Measurements from ENCODE around the gene SLF2. TPM values are rescaled to one million over a fixed set of nuclear protein-coding genes. Genes with fewer than 3 reads are reported as not detected.

SLF2 gene
- total and polyA plus RNA-seq, 2 of the 13 experiments (the other 11 are each of a cell fraction or from before 2014, with no cell fraction given), result 12.2 to 48.1 TPM

GRCh38 chr10:100970914-100971811 lies 58.4 kb downstream of the SLF2 start (continued):
- TF ChIP-seq, protein P1, sequence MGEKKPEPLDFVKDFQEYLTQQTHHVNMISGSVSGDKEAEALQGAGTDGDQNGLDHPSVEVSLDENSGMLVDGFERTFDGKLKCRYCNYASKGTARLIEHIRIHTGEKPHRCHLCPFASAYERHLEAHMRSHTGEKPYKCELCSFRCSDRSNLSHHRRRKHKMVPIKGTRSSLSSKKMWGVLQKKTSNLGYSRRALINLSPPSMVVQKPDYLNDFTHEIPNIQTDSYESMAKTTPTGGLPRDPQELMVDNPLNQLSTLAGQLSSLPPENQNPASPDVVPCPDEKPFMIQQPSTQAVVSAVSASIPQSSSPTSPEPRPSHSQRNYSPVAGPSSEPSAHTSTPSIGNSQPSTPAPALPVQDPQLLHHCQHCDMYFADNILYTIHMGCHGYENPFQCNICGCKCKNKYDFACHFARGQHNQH (CRISPR knock-in tag; IDR thresholded peaks at IDR 0.05), result peak; percentile 88
- TF ChIP-seq ASH2L (IDR thresholded peaks at IDR 0.05; ENCODE audit: insufficient read length, low read depth, low read length) (peak; percentile 68), ZNF549 (CRISPR knock-in tag; IDR thresholded peaks at IDR 0.05) (no peak), MLXIP (CRISPR knock-in tag; IDR thresholded peaks at IDR 0.05; ENCODE audit: borderline replicate concordance) (no peak), PPARG (CRISPR knock-in tag; conservative IDR thresholded peaks at IDR 0.05) (peak; percentile 94), RARA (CRISPR knock-in tag; IDR thresholded peaks at IDR 0.05) (peak; percentile 99), ZNF331 (CRISPR knock-in tag; IDR thresholded peaks at IDR 0.05) (peak; percentile 71), ZNF207 (IDR thresholded peaks at IDR 0.05; ENCODE audit: borderline replicate concordance) (no peak), FOXK1 (CRISPR knock-in tag; IDR thresholded peaks at IDR 0.05; ENCODE audit: borderline replicate concordance, low read depth) (peak; percentile 94; the same call in 1 of the 2 replicates), ZNF672 (CRISPR knock-in tag; IDR thresholded peaks at IDR 0.05) (no peak), ZNF547 (CRISPR knock-in tag; IDR thresholded peaks at IDR 0.05) (no peak; the same call in 1 of the 2 replicates), ZFAT (CRISPR knock-in tag; conservative IDR thresholded peaks at IDR 0.05) (no peak), DBP (CRISPR knock-in tag; IDR thresholded peaks at IDR 0.05; ENCODE audit: not compliant biosample characterization) (no peak), HDAC2 (CRISPR knock-in tag; IDR thresholded peaks at IDR 0.05) (peak; percentile 95)
- TF ChIP-seq, protein P2, sequence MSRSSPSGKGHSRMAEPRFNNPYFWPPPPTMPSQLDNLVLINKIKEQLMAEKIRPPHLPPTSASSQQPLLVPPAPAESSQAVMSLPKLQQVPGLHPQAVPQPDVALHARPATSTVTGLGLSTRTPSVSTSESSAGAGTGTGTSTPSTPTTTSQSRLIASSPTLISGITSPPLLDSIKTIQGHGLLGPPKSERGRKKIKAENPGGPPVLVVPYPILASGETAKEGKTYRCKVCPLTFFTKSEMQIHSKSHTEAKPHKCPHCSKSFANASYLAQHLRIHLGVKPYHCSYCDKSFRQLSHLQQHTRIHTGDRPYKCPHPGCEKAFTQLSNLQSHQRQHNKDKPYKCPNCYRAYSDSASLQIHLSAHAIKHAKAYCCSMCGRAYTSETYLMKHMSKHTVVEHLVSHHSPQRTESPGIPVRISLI (CRISPR knock-in tag; IDR thresholded peaks at IDR 0.05; ENCODE audit: borderline replicate concordance), result no peak
- TF ChIP-seq, protein P3, sequence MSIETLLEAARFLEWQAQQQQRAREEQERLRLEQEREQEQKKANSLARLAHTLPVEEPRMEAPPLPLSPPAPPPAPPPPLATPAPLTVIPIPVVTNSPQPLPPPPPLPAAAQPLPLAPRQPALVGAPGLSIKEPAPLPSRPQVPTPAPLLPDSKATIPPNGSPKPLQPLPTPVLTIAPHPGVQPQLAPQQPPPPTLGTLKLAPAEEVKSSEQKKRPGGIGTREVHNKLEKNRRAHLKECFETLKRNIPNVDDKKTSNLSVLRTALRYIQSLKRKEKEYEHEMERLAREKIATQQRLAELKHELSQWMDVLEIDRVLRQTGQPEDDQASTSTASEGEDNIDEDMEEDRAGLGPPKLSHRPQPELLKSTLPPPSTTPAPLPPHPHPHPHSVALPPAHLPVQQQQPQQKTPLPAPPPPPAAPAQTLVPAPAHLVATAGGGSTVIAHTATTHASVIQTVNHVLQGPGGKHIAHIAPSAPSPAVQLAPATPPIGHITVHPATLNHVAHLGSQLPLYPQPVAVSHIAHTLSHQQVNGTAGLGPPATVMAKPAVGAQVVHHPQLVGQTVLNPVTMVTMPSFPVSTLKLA (IDR thresholded peaks at IDR 0.05), result peak; percentile 91

Measured in HepG2 (cell line).